BJ (cell line): Measurements from ENCODE around the gene FCN2. TPM values are rescaled to one million over a fixed set of nuclear protein-coding genes. Genes with fewer than 3 reads are reported as not detected.

Experiments
- CTCF ChIA-PET: fragments of 350-600 bp; formaldehyde crosslinking; extraction: SDS; loops from one replicate; lab custom pipeline; 2021; ENCODE audit warnings: antibody characterized with exemption, inconsistent platforms; lab: Yijun Ruan, JAX
- POLR2A ChIA-PET: fragments of 300-600 bp; sonication (Branson Sonifier 250); formaldehyde crosslinking; extraction: SDS; loops from one replicate; lab custom pipeline; 2021; ENCODE audit warnings: antibody characterized with exemption; lab: Charles Lee
- DNase-seq: peaks from one replicate; pipeline ENCODE4 v3.0.0-alpha.2; 2011; ENCODE audit warnings: low read depth
- H3K27me3 ChIP-seq: 2 replicates; pipeline ENCODE4 v1.6.0; 2011; ENCODE audit warnings: low read length; ENCODE audit not compliant: control insufficient read depth, insufficient read depth
- H3K36me3 ChIP-seq: 2 replicates; pipeline ENCODE4 v1.5.1; 2011; ENCODE audit warnings: low read length; ENCODE audit not compliant: control insufficient read depth, insufficient read depth
- H3K4me3 ChIP-seq: 2 replicates; pipeline ENCODE4 v1.5.1; 2011; ENCODE audit warnings: low read depth, mild to moderate bottlenecking, control low read depth, low read length
- CTCF ChIP-seq: IDR thresholded peaks from 2 replicates; pipeline ENCODE4 v1.5.1; 2011; ENCODE audit warnings: low read depth, mild to moderate bottlenecking, control low read depth, inconsistent platforms, low read length, moderate library complexity; ENCODE audit not compliant: insufficient read depth
- polyA plus RNA-seq: library from polyadenylated mRNA; depleted of rRNA; stranded (reverse); fragments of >200 nt; gene quantifications from 2 replicates; pipeline ENCODE4 v1.2.3, GENCODE V29; 2011

FCN2 gene
- polyA plus RNA-seq, 1 experiment, result not detected

GRCh38 chr9:134895908-134896833, 15.6 kb downstream of the FCN2 start:
- ChIA-PET POLR2A (no interaction called here), CTCF (interaction anchor here (1.1 kb wide), 1 partner anchor 14 kb away, joined by 4 read pairs; no protein-coding TSS in a partner anchor)
- no peaks in the 10 kb centered on the region for H3K36me3 ChIP-seq
- H3K4me3 ChIP-seq, result no peak overlapping the region
- DNase-seq, result no peak
- no peak for TF ChIP-seq CTCF
- H3K27me3 ChIP-seq, result peaks cover 10% of the 10 kb centered on the region; the same call in 1 of the 2 replicates

- Histone ChIP-seq H3K36me3 (no peaks in the 10 kb centered on the region), H3K4me3 (no peak overlapping the region), H3K27me3 (peaks cover 10% of the 10 kb centered on the region; the same call in 1 of the 2 replicates)
- POLR2A ChIA-PET, result no interaction called here
- DNase-seq, result no peak
- no peak for TF ChIP-seq CTCF
- CTCF ChIA-PET, result interaction anchor here (0.9 kb wide), 1 partner anchor 10 kb away, joined by 3 read pairs; no protein-coding TSS in a partner anchor
These were observed 16.4 kb downstream of the FCN2 start for GRCh38 chr9:134896834-134897583.

- DNase-seq, result no peak
- no peak overlapping the region for H3K4me3 ChIP-seq
- H3K27me3 ChIP-seq, result peaks cover 10% of the 10 kb centered on the region; the same call in 1 of the 2 replicates
- POLR2A ChIA-PET, result no interaction called here
- H3K36me3 ChIP-seq, result no peaks in the 10 kb centered on the region
- CTCF ChIA-PET, result interaction anchor here (0.9 kb wide), 1 partner anchor 9 kb away, joined by 3 read pairs; no protein-coding TSS in a partner anchor
- no peak for TF ChIP-seq CTCF
These were observed 17.1 kb downstream of the FCN2 start for GRCh38 chr9:134897584-134898170.

GRCh38 chr9:134898319-134898718, 17.7 kb downstream of the FCN2 start:
- ChIA-PET CTCF (no interaction called here), POLR2A (no interaction called here)
- no peak overlapping the region for H3K4me3 ChIP-seq
- TF ChIP-seq CTCF, result no peak
- H3K27me3 ChIP-seq, result peaks cover 6% of the 10 kb centered on the region; the same call in 1 of the 2 replicates
- H3K36me3 ChIP-seq, result no peaks in the 10 kb centered on the region
- no peak for DNase-seq
